Common myeloid progenitor, CD34-positive (primary cell): Measurements from ENCODE around the gene HDAC11.
"Not testable (repeated sequence)": the region's sequence is repeated elsewhere in the genome, so short reads cannot be mapped to it uniquely, and the experiment has no call there.

Source experiments
- CTCF ChIA-PET: fragments of 350-600 bp; sonication (Branson Sonifier 250); formaldehyde crosslinking; loops from one replicate; lab custom pipeline; 2021; ENCODE audit warnings: antibody characterized with exemption; lab: Charles Lee
- POLR2A ChIA-PET: fragments of 350-600 bp; sonication (Branson Sonifier 250); formaldehyde crosslinking; loops from one replicate; lab custom pipeline; 2021; ENCODE audit warnings: antibody characterized with exemption; lab: Charles Lee
- DNase-seq, 3 donors: peaks; one replicate each; pipeline versions ENCODE4 v3.0.0 to v3.0.0-alpha.2; 2013
- H3K27ac ChIP-seq, 2 experiments: 1 replicate in 1 of 2; 2 replicates in 1 of 2; pipeline ENCODE4 v1.7.0; 2013; ENCODE audit warnings: inconsistent platforms in 2 of 2, low read length in 2 of 2, mild to moderate bottlenecking in 2 of 2, low read depth in 1 of 2, moderate library complexity in 1 of 2; ENCODE audit not compliant: severe bottlenecking in 2 of 2, insufficient read depth in 1 of 2, poor library complexity in 1 of 2
- H3K27me3 ChIP-seq, 5 experiments: replicated peaks in 2 of 5; 1 replicate in 3 of 5; 2 replicates in 2 of 5; pipeline versions ENCODE4 v1.6.1 to v1.7.0; 2013; ENCODE audit warnings: low read length in 4 of 5, mild to moderate bottlenecking in 2 of 5, moderate library complexity in 2 of 5, inconsistent platforms in 1 of 5; ENCODE audit not compliant: insufficient read depth in 5 of 5, control insufficient read depth in 4 of 5
- H3K36me3 ChIP-seq, 4 experiments: 1 replicate in 2 of 4; 2 replicates in 2 of 4; pipeline versions ENCODE4 v1.6.1 to v1.7.0; 2013; ENCODE audit warnings: low read length in 3 of 4, control low read depth in 1 of 4, mild to moderate bottlenecking in 1 of 4; ENCODE audit not compliant: control insufficient read depth in 4 of 4, insufficient read depth in 4 of 4
- H3K4me1 ChIP-seq, 4 experiments: 1 replicate in 3 of 4; 2 replicates in 1 of 4; pipeline versions ENCODE4 v1.6.1 to v1.7.1; 2013; ENCODE audit warnings: low read length in 3 of 4, mild to moderate bottlenecking in 3 of 4, control low read depth in 1 of 4, inconsistent platforms in 1 of 4, moderate library complexity in 1 of 4; ENCODE audit not compliant: control insufficient read depth in 4 of 4, insufficient read depth in 4 of 4; ENCODE audit errors: control extremely low read depth in 1 of 4
- H3K4me3 ChIP-seq, 7 experiments: 1 replicate in 4 of 7; 2 replicates in 3 of 7; pipeline versions ENCODE4 v1.5.1 to v1.7.0; 2013; ENCODE audit warnings: mild to moderate bottlenecking in 7 of 7, low read length in 6 of 7, moderate library complexity in 6 of 7, inconsistent platforms in 2 of 7, low read depth in 2 of 7, control low read depth in 1 of 7; ENCODE audit not compliant: insufficient read depth in 4 of 7, control insufficient read depth in 1 of 7; ENCODE audit errors: extremely low read depth in 1 of 7
- H3K9me3 ChIP-seq, 5 experiments: 1 replicate in 4 of 5; 2 replicates in 1 of 5; pipeline versions ENCODE4 v1.6.1 to v1.7.1; 2013; ENCODE audit warnings: low read length in 4 of 5, mild to moderate bottlenecking in 2 of 5, inconsistent platforms in 1 of 5, low read depth in 1 of 5, moderate library complexity in 1 of 5; ENCODE audit not compliant: control insufficient read depth in 4 of 5, insufficient read depth in 2 of 5; ENCODE audit errors: control extremely low read depth in 1 of 5
- WGBS: methylation state at CpG from one replicate; pipeline ENCODE4 v1.1.5; 2013; ENCODE audit not compliant: insufficient coverage; 5-methylcytosine and 5-hydroxymethylcytosine counted together

Gene HDAC11

DNA sequence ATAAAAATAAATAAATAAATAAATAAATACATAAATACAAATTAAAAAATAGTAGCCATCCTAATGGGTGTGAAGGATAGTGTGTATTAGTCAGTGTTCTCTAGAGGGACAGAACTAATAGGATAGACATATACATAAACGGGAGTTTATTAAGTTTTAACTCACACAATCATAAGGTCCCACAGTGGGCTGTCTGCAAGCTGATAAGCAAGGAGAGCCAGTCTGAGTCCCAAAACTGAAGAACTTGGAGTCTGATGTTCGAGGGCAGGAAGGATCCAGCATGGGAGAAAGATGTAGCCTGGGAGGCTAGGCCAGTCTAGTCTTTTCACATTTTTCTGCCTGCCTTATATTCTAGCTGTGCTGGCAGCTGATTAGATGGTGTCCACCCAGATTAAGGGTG lies 37.2 kb upstream of the HDAC11 start:
- H3K4me3 ChIP-seq, POLR2A ChIA-PET, CTCF ChIA-PET, H3K27me3 ChIP-seq, DNase-seq, H3K4me1 ChIP-seq, H3K36me3 ChIP-seq, H3K9me3 ChIP-seq, H3K27ac ChIP-seq: not testable (repeated sequence)
- WGBS = 100% methylated on average over 1 of the region's 2 CpGs

GRCh38 chr3:13451301-13451673 lies 28.8 kb upstream of the HDAC11 start:
- 4% methylated on average over 4 of the region's 7 CpGs for WGBS
- Histone ChIP-seq H3K27ac (peak overlapping the region; percentile 74 to 89), H3K36me3 (no peaks in the 10 kb centered on the region), H3K27me3 (no peaks in the 10 kb centered on the region), H3K4me1 (peaks cover 6 to 18% (median 14%) of the 10 kb centered on the region in 4 experiments), H3K9me3 (no peaks in the 10 kb centered on the region), H3K4me3 (peak overlapping the region in 6 of 7 experiments; percentile 63 to 87 (median 76))
- ChIA-PET POLR2A (interaction anchor here (1.0 kb wide), 2 partner anchors 32 to 105 kb away, joined by 3 to 4 read pairs; partner anchors contain the start of gene NUP210), CTCF (interaction anchor here (1.1 to 7.3 kb wide), 20 partner anchors 10 to 359 kb away, joined by 3 to 69 read pairs (median 8); partner anchors contain the start of genes HDAC11 and NUP210)
- DNase-seq = peak; percentile 71 to 91 (median 82)

DNA sequence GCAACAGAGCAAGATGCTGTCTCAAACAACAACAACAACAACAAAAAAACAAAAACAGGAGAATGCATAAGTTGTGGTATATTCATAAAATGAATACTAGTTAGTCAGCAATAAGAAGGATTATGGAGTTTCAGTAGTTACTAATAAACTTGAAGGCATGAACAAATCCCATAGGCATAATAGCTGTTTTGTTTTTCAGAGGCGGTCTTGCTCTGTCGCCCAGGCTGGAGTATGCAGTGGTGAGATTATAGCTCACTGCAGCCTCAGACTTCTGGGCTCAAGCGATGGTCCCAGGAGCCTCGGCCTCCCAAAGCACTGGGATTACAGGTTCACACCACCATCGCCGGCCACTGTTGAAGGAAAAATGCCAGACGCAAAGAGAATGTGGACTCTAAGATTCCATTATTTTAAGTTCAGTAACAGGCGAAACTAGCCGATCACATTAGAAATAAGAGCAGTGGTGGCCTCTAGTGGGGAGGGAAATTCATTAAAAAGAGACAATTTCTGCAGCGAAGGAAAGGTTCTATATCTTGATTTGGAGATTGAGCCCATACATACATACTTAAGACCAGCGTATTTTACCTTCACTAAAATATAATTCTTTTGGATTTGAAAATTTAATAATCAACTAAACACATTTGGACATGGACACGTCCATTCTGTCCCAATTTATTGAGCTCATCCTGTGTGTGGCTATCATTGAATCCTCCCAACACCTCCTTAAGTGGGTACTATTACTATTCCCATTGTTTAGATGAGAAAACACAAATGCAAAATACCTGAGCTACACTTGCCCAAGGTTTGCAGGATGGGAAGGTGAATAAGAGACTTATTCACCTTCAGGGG lies 27.4 kb upstream of the HDAC11 start:
- POLR2A ChIA-PET = no interaction called here
- H3K4me1 ChIP-seq = peaks cover 6 to 18% (median 14%) of the 10 kb centered on the region in 4 experiments
- WGBS = 23% methylated on average over 11 of the region's 12 CpGs
- H3K27ac ChIP-seq = no peak overlapping the region
- peak; percentile 63 to 79 (median 74) for DNase-seq
- no peaks in the 10 kb centered on the region for H3K9me3 ChIP-seq
- H3K36me3 ChIP-seq = no peaks in the 10 kb centered on the region
- CTCF ChIA-PET = interaction anchor here (0.6 to 7.3 kb wide), 42 partner anchors 9 to 361 kb away, joined by 3 to 69 read pairs (median 4); partner anchors contain the start of genes HDAC11 and NUP210
- peak overlapping the region in 6 of 7 experiments; percentile 42 to 87 (median 76) for H3K4me3 ChIP-seq
- H3K27me3 ChIP-seq = no peaks in the 10 kb centered on the region

GRCh38 chr3:13455644-13456043 lies 24.5 kb upstream of the HDAC11 start:
- Histone ChIP-seq H3K9me3 (no peaks in the 10 kb centered on the region), H3K27me3 (no peaks in the 10 kb centered on the region), H3K4me3 (no peak overlapping the region), H3K4me1 (peaks cover 6 to 16% (median 14%) of the 10 kb centered on the region in 4 experiments), H3K27ac (no peak overlapping the region), H3K36me3 (no peaks in the 10 kb centered on the region)
- ChIA-PET POLR2A (interaction anchor here (0.5 to 0.6 kb wide), 2 partner anchors 22 to 355 kb away, joined by 3 read pairs; no protein-coding TSS in a partner anchor), CTCF (interaction anchor here (0.7 to 7.3 kb wide), 10 partner anchors 10 to 364 kb away, joined by 3 to 69 read pairs (median 5); no protein-coding TSS in a partner anchor)
- WGBS = 90% methylated on average over 6 of the region's 6 CpGs
- no peak for DNase-seq

DNA sequence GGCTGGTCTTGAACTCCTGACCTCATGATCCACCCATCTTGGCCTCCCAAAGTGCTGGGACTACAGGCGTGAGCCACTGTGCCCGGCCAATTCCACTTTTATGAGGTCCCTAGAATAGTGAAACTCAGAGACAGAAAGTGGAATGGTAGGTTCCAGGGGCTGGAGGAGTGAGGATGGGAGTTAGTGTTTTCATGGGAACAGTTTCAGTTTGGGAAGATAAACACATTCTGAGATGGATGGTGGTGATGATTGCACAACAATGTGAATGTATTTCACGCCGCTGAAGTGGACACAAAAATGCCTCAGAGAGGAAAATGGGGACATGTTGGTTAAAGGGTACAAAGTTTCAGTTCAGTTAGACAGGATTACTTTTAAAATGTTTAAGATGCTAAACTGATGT lies 22.5 kb upstream of the HDAC11 start:
- no peak overlapping the region for H3K4me3 ChIP-seq
- H3K36me3 ChIP-seq = no peaks in the 10 kb centered on the region
- 100% methylated on average over 4 of the region's 4 CpGs for WGBS
- H3K9me3 ChIP-seq = no peaks in the 10 kb centered on the region
- peaks cover 0 to 2% (median 1%) of the 10 kb centered on the region in 4 experiments for H3K4me1 ChIP-seq
- CTCF ChIA-PET = interaction anchor here (1.6 to 2.0 kb wide), 2 partner anchors 14 to 17 kb away, joined by 3 to 9 read pairs; no protein-coding TSS in a partner anchor
- no peaks in the 10 kb centered on the region for H3K27me3 ChIP-seq
- no peak overlapping the region for H3K27ac ChIP-seq
- no peak for DNase-seq
- POLR2A ChIA-PET = no interaction called here

DNA sequence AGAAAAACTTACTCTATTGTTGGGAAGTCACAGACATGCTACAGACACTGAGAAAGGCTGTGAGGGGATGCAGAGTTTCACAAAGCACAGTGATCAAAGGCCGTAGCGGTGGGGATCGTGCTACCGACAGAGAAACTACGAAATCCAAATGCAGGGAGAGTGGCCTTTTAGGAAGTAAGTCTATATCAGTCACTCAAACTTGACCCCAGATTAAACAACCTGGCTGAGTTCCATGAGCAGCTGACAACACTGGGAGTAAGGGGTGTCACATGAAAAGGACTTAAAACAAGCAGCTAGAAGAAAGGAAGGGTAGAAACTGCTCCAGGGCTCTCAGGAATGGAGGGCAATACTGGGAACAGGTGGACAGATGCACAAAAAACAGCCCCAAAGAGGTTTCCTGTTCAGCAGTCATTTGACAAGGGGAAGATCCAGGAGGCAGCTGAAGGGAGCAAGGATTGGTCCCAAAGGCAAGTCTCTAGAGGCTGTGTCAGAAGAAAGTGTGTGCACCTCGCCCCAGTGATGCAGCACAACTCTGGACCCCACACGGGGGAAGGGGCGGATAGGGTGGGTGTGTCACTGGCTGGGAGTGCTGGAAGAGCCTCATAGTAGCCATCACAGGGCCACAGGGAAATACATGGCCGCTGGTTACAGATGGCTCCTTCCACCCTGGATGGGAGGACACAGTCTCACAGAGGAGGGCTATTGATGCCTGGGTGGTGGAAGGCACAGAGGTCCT lies 20.3 kb upstream of the HDAC11 start:
- Histone ChIP-seq H3K27me3 (peaks cover 0 to 3% (median 0%) of the 10 kb centered on the region in 5 experiments), H3K4me1 (no peaks in the 10 kb centered on the region), H3K9me3 (no peaks in the 10 kb centered on the region), H3K36me3 (no peaks in the 10 kb centered on the region), H3K4me3 (no peak overlapping the region), H3K27ac (no peak overlapping the region)
- 93% methylated on average over 9 of the region's 9 CpGs for WGBS
- POLR2A ChIA-PET = interaction anchor here (0.7 kb wide), 1 partner anchor 259 kb away, joined by 3 read pairs; no protein-coding TSS in a partner anchor
- DNase-seq = no peak
- CTCF ChIA-PET = interaction anchor here (0.8 to 5.1 kb wide), 9 partner anchors 7 to 367 kb away, joined by 3 to 38 read pairs (median 6); partner anchors contain the start of gene HDAC11
